Upper lobe of right lung (tissue), 1 donor: ENCODE data around the gene ANKRD11. TPM values are rescaled to one million over a fixed set of nuclear protein-coding genes. Genes with fewer than 3 reads are reported as not detected.
"Not testable (repeated sequence)": the region's sequence is repeated elsewhere in the genome, so short reads cannot be mapped to it uniquely, and the experiment has no call there.

ENCODE experiments used
- ATAC-seq: fragments of 200-7000 bp; cut with Tn5 transposase; one replicate; pipeline ENCODE4 v1.9.1; 2020; ENCODE audit warnings: mild to moderate bottlenecking, moderate library complexity
- DNase-seq: peaks from one replicate; pipeline ENCODE4 v3.0.0-alpha.2; 2020
- H3K27ac ChIP-seq: fragments of 200-600 bp; one replicate; pipeline ENCODE4 v1.8.0; 2022
- H3K27me3 ChIP-seq: fragments of 200-600 bp; one replicate; pipeline ENCODE4 v1.8.0; 2022; ENCODE audit warnings: mild to moderate bottlenecking
- H3K36me3 ChIP-seq: fragments of 200-600 bp; one replicate; pipeline ENCODE4 v1.8.0; 2022
- H3K4me1 ChIP-seq: fragments of 200-600 bp; one replicate; pipeline ENCODE4 v1.8.0; 2022
- H3K4me3 ChIP-seq: fragments of 200-600 bp; one replicate; pipeline ENCODE4 v1.8.0; 2022; ENCODE audit warnings: mild to moderate bottlenecking
- H3K9me3 ChIP-seq: fragments of 200-600 bp; one replicate; pipeline ENCODE4 v1.8.0; 2022
- intact Hi-C: fragments of 100-400 bp; cut with DNase I; formaldehyde crosslinking; loops from one replicate; pipeline ENCODE4 v1.11.0; 2022
- total RNA-seq: library from RNA; stranded (reverse); fragmentation: NEBNext Ultra II Directional; extraction: Animal tissue kit (Norgen Biotek cat#: 25700); gene quantifications from one replicate; pipeline ENCODE4 v1.2.1, GENCODE V29; 2021
- TF ChIP-seq, protein P1 (sequence below): fragments of 200-600 bp; IDR thresholded peaks from one replicate; pipeline ENCODE4 v1.8.0; 2022; ENCODE audit warnings: antibody characterized with exemption
- donor health status: DM: no; HTN: yes; CAD: no; lungs with severe emphysema.

ANKRD11 gene
- total RNA-seq, 1 donor from 2014 or later: 125 TPM

DNA sequence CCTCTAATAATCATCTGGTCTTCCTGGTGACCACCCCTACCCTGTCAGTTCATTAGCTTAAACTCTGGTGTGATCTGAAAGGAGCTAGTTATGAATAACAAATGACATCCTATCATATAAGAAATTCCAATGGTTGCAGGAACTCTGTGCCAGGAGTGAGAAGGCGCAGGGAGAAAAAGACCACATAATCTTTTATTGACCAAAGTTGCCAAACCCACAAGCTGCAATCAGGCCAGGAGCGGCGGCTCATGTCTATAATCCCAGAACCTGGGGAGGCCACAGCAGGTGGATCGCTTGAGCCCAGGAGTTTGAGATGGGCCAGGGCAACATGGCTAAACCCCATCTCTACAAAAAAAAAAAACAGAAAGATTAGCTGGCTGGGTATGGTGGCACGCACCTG is 23.4 kb downstream of the ANKRD11 start:
- TF ChIP-seq, protein P1, sequence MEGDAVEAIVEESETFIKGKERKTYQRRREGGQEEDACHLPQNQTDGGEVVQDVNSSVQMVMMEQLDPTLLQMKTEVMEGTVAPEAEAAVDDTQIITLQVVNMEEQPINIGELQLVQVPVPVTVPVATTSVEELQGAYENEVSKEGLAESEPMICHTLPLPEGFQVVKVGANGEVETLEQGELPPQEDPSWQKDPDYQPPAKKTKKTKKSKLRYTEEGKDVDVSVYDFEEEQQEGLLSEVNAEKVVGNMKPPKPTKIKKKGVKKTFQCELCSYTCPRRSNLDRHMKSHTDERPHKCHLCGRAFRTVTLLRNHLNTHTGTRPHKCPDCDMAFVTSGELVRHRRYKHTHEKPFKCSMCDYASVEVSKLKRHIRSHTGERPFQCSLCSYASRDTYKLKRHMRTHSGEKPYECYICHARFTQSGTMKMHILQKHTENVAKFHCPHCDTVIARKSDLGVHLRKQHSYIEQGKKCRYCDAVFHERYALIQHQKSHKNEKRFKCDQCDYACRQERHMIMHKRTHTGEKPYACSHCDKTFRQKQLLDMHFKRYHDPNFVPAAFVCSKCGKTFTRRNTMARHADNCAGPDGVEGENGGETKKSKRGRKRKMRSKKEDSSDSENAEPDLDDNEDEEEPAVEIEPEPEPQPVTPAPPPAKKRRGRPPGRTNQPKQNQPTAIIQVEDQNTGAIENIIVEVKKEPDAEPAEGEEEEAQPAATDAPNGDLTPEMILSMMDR: no peak
- no peak for ATAC-seq

DNA sequence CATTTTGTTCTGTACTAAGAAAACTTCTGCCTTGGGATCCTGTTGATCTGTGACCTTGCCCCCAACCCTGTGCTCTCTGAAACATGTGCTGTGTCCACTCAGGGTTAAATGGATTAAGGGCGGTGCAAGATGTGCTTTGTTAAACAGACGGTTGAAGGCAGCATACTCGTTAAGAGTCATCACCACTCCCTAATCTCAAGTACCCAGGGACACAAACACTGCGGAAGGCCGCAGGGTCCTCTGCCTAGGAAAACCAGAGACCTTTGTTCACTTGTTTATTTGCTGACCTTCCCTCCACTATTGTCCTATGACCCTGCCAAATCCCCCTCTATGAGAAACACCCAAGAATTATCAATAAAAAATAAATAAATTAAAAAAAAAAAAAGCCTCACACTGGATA is 27.0 kb downstream of the ANKRD11 start:
- H3K9me3 ChIP-seq, H3K27ac ChIP-seq, H3K27me3 ChIP-seq, H3K36me3 ChIP-seq, H3K4me3 ChIP-seq, intact Hi-C loops, ATAC-seq, DNase-seq: not testable (repeated sequence)
- peaks cover 11% of the 10 kb centered on the region for H3K4me1 ChIP-seq

More for the DNA sequence above, 23.4 kb downstream of the ANKRD11 start:
- no peaks in the 10 kb centered on the region for H3K36me3 ChIP-seq
- no peak for DNase-seq
- no peaks in the 10 kb centered on the region for H3K9me3 ChIP-seq
- peaks cover 26% of the 10 kb centered on the region for H3K4me1 ChIP-seq
- no peak overlapping the region for H3K27ac ChIP-seq
- no peak overlapping the region for H3K4me3 ChIP-seq
- intact Hi-C loops: no loop called here
- no peaks in the 10 kb centered on the region for H3K27me3 ChIP-seq

DNA sequence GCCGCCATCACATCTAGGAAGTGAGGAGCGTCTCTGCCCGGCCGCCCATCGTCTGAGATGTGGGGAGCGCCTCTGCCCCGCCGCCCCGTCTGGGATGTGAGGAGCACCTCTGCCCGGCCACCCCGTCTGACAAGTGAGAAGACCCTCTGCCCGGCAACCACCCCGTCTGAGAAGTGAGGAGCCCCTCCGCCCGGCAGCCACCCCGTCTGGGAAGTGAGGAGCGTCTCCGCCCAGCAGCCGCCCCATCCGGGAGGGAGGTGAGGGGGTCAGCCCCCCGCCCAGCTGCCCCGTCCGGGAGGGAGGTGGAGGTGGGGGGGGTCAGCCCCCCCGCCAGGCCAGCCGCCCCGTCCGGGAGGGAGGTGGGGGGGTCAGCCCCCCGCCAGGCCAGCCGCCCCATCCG is 27.7 kb downstream of the ANKRD11 start:
- ATAC-seq, intact Hi-C loops, H3K9me3 ChIP-seq, H3K27me3 ChIP-seq, H3K4me3 ChIP-seq, DNase-seq, H3K27ac ChIP-seq, H3K36me3 ChIP-seq, H3K4me1 ChIP-seq: not testable (repeated sequence)

DNA sequence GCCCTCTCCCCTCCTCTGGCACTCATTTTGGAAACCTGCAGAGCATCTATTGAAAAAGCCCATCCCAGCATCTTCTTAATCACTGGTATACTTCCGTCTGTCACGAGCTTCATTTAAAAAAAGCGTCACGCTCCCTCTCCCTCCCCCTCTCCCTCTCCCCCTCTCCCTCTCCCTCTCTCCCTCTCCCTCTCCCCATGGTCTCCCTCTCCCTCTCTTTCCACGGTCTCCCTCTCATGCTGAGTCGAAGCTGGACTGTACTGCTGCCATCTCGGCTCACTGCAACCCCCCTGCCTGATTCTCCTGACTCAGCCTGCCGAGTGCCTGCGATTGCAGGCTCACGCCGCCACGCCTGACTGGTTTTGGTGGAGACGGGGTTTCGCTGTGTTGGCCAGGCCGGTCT is 28.5 kb downstream of the ANKRD11 start:
- ATAC-seq, H3K4me1 ChIP-seq, H3K9me3 ChIP-seq, DNase-seq, H3K27ac ChIP-seq, H3K36me3 ChIP-seq, H3K27me3 ChIP-seq, H3K4me3 ChIP-seq, intact Hi-C loops: not testable (repeated sequence)

DNA sequence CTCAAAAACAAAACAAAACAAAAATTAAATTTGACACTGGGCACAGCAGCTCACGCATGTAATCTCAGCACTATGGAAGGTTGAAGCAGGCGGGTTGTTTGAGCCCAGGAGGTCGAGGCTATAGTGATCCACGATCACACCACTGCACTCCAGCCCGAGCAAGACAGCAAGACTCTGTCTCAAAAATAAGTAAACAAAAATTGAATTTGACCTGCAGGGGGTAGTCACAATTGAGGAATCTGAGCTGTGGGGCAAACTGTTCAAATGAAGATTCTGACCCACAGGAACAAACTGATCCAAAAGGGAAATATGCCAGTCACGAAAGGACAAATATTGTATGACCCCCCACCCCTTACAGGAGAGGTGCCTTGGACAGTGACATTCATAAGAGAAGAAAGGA is 29.8 kb downstream of the ANKRD11 start:
- Histone ChIP-seq H3K36me3 (no peaks in the 10 kb centered on the region), H3K27ac (no peak overlapping the region), H3K9me3 (no peaks in the 10 kb centered on the region), H3K4me1 (peaks cover 6% of the 10 kb centered on the region), H3K27me3 (no peaks in the 10 kb centered on the region), H3K4me3 (no peak overlapping the region)
- intact Hi-C loops: no loop called here
- DNase-seq (no peak), ATAC-seq (no peak)
- TF ChIP-seq, protein P1: no peak

DNA sequence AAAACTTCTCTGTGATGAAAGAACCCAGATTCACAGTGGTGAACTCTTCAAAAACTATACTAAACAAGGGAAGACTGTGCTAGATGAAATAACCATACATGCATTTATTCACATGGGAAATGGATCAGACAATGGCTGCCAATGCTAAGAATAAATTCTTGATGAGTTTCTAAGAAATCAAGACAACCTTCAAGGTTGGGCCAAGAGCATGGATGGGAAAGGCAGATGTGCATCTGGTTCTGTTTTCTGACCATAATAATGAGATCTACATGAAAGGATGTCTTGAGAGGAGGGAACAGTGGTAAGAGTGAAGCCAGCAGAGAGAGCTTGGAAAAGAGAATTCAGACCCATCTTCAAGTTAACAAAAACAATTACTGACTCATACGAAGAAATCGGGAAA is 31.4 kb downstream of the ANKRD11 start:
- DNase-seq (no peak), ATAC-seq (no peak)
- peaks cover 14% of the 10 kb centered on the region for H3K4me1 ChIP-seq
- no peaks in the 10 kb centered on the region for H3K27me3 ChIP-seq
- no peak overlapping the region for H3K27ac ChIP-seq
- intact Hi-C loops: no loop called here
- no peaks in the 10 kb centered on the region for H3K9me3 ChIP-seq
- TF ChIP-seq, protein P1: no peak
- no peak overlapping the region for H3K4me3 ChIP-seq
- no peaks in the 10 kb centered on the region for H3K36me3 ChIP-seq

DNA sequence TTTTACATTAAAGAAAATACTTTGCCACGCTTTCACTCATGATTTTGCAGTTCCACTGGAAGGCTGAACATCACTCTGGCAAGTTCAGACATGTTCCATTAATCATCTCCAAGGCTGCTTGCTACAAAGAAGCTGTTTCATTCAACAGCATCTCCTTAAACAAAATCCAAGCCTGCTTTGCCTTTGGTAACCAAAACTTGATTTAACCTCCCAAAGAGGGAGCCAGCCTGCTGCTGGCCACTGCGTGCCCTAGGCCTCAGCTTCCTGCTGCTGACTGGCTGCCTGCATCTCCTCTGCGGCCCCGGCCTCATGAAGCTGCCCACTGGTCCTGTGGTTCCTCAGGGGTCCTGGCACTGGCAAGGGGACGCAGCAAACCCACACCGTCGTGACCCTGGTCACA is 31.8 kb downstream of the ANKRD11 start:
- intact Hi-C loops: no loop called here
- TF ChIP-seq, protein P1: no peak
- Histone ChIP-seq H3K27ac (no peak overlapping the region), H3K4me3 (no peak overlapping the region), H3K27me3 (no peaks in the 10 kb centered on the region), H3K36me3 (no peaks in the 10 kb centered on the region), H3K9me3 (no peaks in the 10 kb centered on the region), H3K4me1 (peaks cover 18% of the 10 kb centered on the region)
- DNase-seq (no peak), ATAC-seq (no peak)
